ENCODE results near the gene RNU6-9.
A peak's percentile ranks its signal among the peaks of the same experiment; 100 is the strongest.

The RNU6-9 gene

GRCh38 chr19:899336-900042, 6.2 kb downstream of the RNU6-9 start:
- no peak for DNase-seq

GRCh38 chr19:900043-900301, 6.7 kb downstream of the RNU6-9 start:
- no peak for DNase-seq

GRCh38 chr19:900302-901111, 7.2 kb downstream of the RNU6-9 start:
- DNase-seq, result peak; percentile 14 to 46 (median 40)

GRCh38 chr19:901216-902092, 8.2 kb downstream of the RNU6-9 start:
- DNase-seq, result no peak

- DNase-seq, result no peak
Observed at GRCh38 chr19:902093-902370, 8.7 kb downstream of the RNU6-9 start.

GRCh38 chr19:902446-903226, 9.4 kb downstream of the RNU6-9 start:
- no peak for DNase-seq

GRCh38 chr19:903266-903797, 10.0 kb downstream of the RNU6-9 start:
- no peak for DNase-seq

GRCh38 chr19:904545-904944, 11.3 kb downstream of the RNU6-9 start:
- DNase-seq, result no peak

GRCh38 chr19:906480-906879, 13.2 kb downstream of the RNU6-9 start:
- DNase-seq, result peak in 3 of 6 experiments; percentile 14 to 28 (median 18)

- peak in 2 of 6 experiments; percentile 27 to 33 for DNase-seq
Observed at GRCh38 chr19:907183-907853, 14.0 kb downstream of the RNU6-9 start.

- peak in 4 of 6 experiments; percentile 18 to 56 (median 24) for DNase-seq
Observed at GRCh38 chr19:911197-912033, 18.1 kb downstream of the RNU6-9 start.

- peak in 3 of 6 experiments; percentile 39 to 64 (median 50) for DNase-seq
Observed at GRCh38 chr19:912181-913079, 19.1 kb downstream of the RNU6-9 start.

- peak; percentile 75 to 82 (median 80) for DNase-seq
Observed at GRCh38 chr19:913080-913748, 19.9 kb downstream of the RNU6-9 start, which contains the start of gene R3HDM4. Gene R3HDM4, minus strand, starts transcription at chr19:913219. Its CDS starts 62 bp downstream, at chr19:913157.

GRCh38 chr19:916645-917322, 23.5 kb downstream of the RNU6-9 start:
- DNase-seq, result peak in 2 of 6 experiments; percentile 15 to 20

- DNase-seq, result peak in 3 of 6 experiments; percentile 24 to 53 (median 33)
Observed at GRCh38 chr19:917323-918151, 24.3 kb downstream of the RNU6-9 start, which contains the start of gene KISS1R. Gene KISS1R, plus strand, starts transcription at chr19:917333. Its CDS starts 170 bp downstream, at chr19:917503.

- DNase-seq, result no peak
Observed at GRCh38 chr19:918152-918437, 24.8 kb downstream of the RNU6-9 start.

GRCh38 chr19:918481-919198, 25.4 kb downstream of the RNU6-9 start:
- DNase-seq, result peak in 4 of 6 experiments; percentile 20 to 52 (median 34)

Measured in stimulated activated naive CD4-positive, alpha-beta T cell (primary cell).